CD14-positive monocyte (primary cell): ENCODE results near the gene HSD17B4. TPM values are rescaled to one million over a fixed set of nuclear protein-coding genes. Genes with fewer than 3 reads are reported as not detected.
"Not testable (repeated sequence)": the region's sequence is repeated elsewhere in the genome, so short reads cannot be mapped to it uniquely, and the experiment has no call there.

Experiments used
- DNase-seq, 3 donors: peaks; one replicate each; pipeline ENCODE4 v3.0.0-alpha.2; 2011 to 2022
- H2AFZ ChIP-seq: 2 replicates; pipeline ENCODE4 v1.6.0; 2012; ENCODE audit warnings: mild to moderate bottlenecking, low read depth, low read length, inconsistent platforms; ENCODE audit not compliant: insufficient read depth, poor library complexity, severe bottlenecking
- H3K27ac ChIP-seq, 2 donors: 1 replicate in 1 of 2; 2 replicates in 1 of 2; pipeline ENCODE4 v1.5.1; 2012 to 2013; ENCODE audit warnings: low read length in 2 of 2, control low read depth in 1 of 2, inconsistent platforms in 1 of 2, low read depth in 1 of 2, mild to moderate bottlenecking in 1 of 2
- H3K27me3 ChIP-seq, 2 donors: one replicate each; pipeline versions ENCODE4 v1.6.0 to v1.6.1; 2011 to 2013; ENCODE audit warnings: low read length in 2 of 2; ENCODE audit not compliant: control insufficient read depth in 2 of 2, insufficient read depth in 2 of 2
- H3K36me3 ChIP-seq, 2 donors: replicated peaks in 1 of 2; 1 replicate in 1 of 2; 2 replicates in 1 of 2; pipeline versions ENCODE4 v1.5.1 to v1.6.1; 2012 to 2013; ENCODE audit warnings: low read length in 2 of 2, control low read depth in 1 of 2, inconsistent platforms in 1 of 2, mild to moderate bottlenecking in 1 of 2; ENCODE audit not compliant: insufficient read depth in 2 of 2, control insufficient read depth in 1 of 2
- H3K4me1 ChIP-seq, 2 donors: 1 replicate in 1 of 2; 2 replicates in 1 of 2; pipeline versions ENCODE4 v1.5.1 to v1.6.1; 2012 to 2013; ENCODE audit warnings: low read length in 2 of 2, control low read depth in 1 of 2, inconsistent platforms in 1 of 2, mild to moderate bottlenecking in 1 of 2, moderate library complexity in 1 of 2; ENCODE audit not compliant: insufficient read depth in 2 of 2, control insufficient read depth in 1 of 2
- H3K4me2 ChIP-seq: replicated peaks from 2 replicates; pipeline ENCODE3; 2012; ENCODE audit warnings: low read length, moderate library complexity, mild to moderate bottlenecking; ENCODE audit not compliant: poor library complexity, severe bottlenecking; ENCODE audit errors: extremely low read depth
- H3K4me3 ChIP-seq, 3 experiments: fragments of 200-600 bp in 1 of 3; sonication (generic) in 1 of 3; replicated peaks in 1 of 3; 1 replicate in 2 of 3; 2 replicates in 1 of 3; pipeline ENCODE4 v1.5.1; 2011 to 2013; ENCODE audit warnings: low read length in 3 of 3, mild to moderate bottlenecking in 3 of 3, control low read depth in 2 of 3, low read depth in 2 of 3, inconsistent platforms in 1 of 3, moderate library complexity in 1 of 3
- H3K79me2 ChIP-seq: 2 replicates; pipeline ENCODE4 v1.6.0; 2012; ENCODE audit warnings: mild to moderate bottlenecking, control low read depth, inconsistent platforms, low read length, moderate library complexity; ENCODE audit not compliant: insufficient read depth
- H3K9ac ChIP-seq: 2 replicates; pipeline ENCODE4 v1.6.0; 2017; ENCODE audit warnings: low read length, mild to moderate bottlenecking; ENCODE audit not compliant: insufficient read depth, poor library complexity, severe bottlenecking
- H3K9me3 ChIP-seq, 2 donors: replicated peaks in 1 of 2; 1 replicate in 1 of 2; 2 replicates in 1 of 2; pipeline versions ENCODE4 v1.5.1 to v1.6.1; 2012 to 2013; ENCODE audit warnings: low read length in 2 of 2, control low read depth in 1 of 2; ENCODE audit not compliant: control insufficient read depth in 1 of 2, insufficient read depth in 1 of 2
- H4K20me1 ChIP-seq: 2 replicates; pipeline ENCODE4 v1.6.0; 2012; ENCODE audit warnings: mild to moderate bottlenecking, low read length, control low read depth, moderate library complexity; ENCODE audit not compliant: insufficient read depth
- H3K27ac Mint-ChIP-seq, 7 donors: one replicate each; pipeline ENCODE4 v1.8.0; 2020; ENCODE audit warnings: mild to moderate bottlenecking in 7 of 7, mixed read lengths in 7 of 7, moderate library complexity in 6 of 7, inconsistent platforms in 2 of 7
- H3K27me3 Mint-ChIP-seq, 3 donors: one replicate each; pipeline ENCODE4 v1.8.0; 2021 to 2022; ENCODE audit warnings: low read depth in 3 of 3, mild to moderate bottlenecking in 3 of 3, mixed read lengths in 3 of 3, moderate library complexity in 3 of 3, inconsistent platforms in 1 of 3
- H3K36me3 Mint-ChIP-seq, 2 donors: one replicate each; pipeline ENCODE4 v1.8.0; 2020; ENCODE audit warnings: mixed read lengths in 2 of 2, inconsistent platforms in 1 of 2, mild to moderate bottlenecking in 1 of 2
- H3K4me1 Mint-ChIP-seq: one replicate; pipeline ENCODE4 v1.8.0; 2020; ENCODE audit warnings: mild to moderate bottlenecking, mixed read lengths
- H3K4me3 Mint-ChIP-seq, 2 donors: one replicate each; pipeline ENCODE4 v1.8.0; 2020; ENCODE audit warnings: mild to moderate bottlenecking in 2 of 2, mixed read lengths in 2 of 2, moderate library complexity in 1 of 2
- H3K9me3 Mint-ChIP-seq, 7 donors: one replicate each; pipeline ENCODE4 v1.8.0; 2020 to 2022; ENCODE audit warnings: mixed read lengths in 7 of 7, mild to moderate bottlenecking in 6 of 7, moderate library complexity in 6 of 7, inconsistent platforms in 2 of 7
- WGBS: methylation state at CpG from one replicate; pipeline ENCODE4 v1.1.5; 2013; ENCODE audit warnings: missing lambda C conversion rate; ENCODE audit not compliant: insufficient coverage; 5-methylcytosine and 5-hydroxymethylcytosine counted together
- intact Hi-C, 2 donors: fragments of 100-400 bp; cut with micrococcal nuclease; formaldehyde crosslinking; loops; one replicate each; pipeline versions ENCODE4 v1.15.0 to v1.15.1; 2023
- polyA plus RNA-seq, 3 donors: library from polyadenylated mRNA; depleted of rRNA in 1 of 3; unstranded in 2 of 3; stranded (reverse) in 1 of 3; fragments of 300-500 nt in 2 of 3; fragments of >200 nt in 1 of 3; fragmentation: Illumina TruSeq in 2 of 3; gene quantifications; 1 replicate in 2 of 3; 2 replicates in 1 of 3; pipeline ENCODE4 v1.2.3, GENCODE V29; 2012 to 2021
- TF ChIP-seq, protein P1 (sequence below): fragments of 200-600 bp; IDR thresholded peaks from one replicate; pipeline ENCODE4 v1.8.0; 2022; ENCODE audit warnings: antibody characterized with exemption, mild to moderate bottlenecking

Gene HSD17B4
- polyA plus RNA-seq, 3 donors: 78.2 to 167 (median 158) TPM

DNA sequence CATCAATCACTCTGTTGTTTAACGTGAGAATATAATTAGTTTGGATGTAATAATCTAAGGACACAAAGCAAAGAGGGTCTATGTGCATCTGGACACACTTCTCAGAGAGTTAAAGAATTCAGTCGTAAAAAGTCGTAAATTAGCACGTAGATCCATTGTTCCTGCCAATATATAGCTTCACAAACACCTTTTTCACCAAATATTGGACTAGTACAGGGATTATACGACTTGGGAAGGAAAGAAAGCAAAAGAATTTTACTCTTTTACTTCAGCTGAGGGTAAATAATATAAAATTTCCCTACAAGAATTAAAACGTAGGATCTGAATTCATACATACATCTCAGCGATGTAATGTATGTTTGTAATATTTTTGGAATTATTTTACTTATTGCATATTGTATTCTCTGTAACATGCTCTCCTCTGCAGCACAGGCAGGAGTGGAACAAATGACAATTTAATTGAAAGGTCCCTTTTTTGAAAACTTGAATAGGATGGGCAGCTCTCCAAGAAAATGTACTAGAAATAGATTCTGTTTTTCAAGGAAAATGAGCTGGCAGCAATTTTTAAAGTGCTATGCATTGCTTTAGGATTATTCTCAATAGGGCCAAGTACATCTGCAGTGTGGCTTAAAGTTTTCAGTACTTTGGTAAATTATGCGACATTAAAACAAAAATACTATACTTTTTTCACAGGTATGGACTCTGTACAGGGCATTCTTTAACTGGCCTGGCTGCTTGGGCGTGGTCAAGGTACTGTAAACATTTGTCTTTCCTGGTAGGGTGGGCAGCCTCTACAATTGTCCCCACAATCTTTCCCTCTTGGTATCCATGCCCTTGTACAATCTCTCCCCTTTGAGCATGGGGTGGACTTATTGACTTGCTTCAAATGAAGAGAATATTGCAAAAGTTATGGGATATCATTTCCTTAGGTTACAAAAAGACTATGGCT, 39.7 kb upstream of the HSD17B4 start:
- peaks cover 0 to 2% (median 1%) of the 10 kb centered on the region in 3 donors for H3K27me3 Mint-ChIP-seq
- intact Hi-C loops: loop anchor here (5.0 to 10.0 kb wide), 4 partner anchors 55 to 428 kb away; partner anchors contain the start of genes DTWD2 (in 1 of the 2) and TNFAIP8 (in 1 of the 2)

DNA sequence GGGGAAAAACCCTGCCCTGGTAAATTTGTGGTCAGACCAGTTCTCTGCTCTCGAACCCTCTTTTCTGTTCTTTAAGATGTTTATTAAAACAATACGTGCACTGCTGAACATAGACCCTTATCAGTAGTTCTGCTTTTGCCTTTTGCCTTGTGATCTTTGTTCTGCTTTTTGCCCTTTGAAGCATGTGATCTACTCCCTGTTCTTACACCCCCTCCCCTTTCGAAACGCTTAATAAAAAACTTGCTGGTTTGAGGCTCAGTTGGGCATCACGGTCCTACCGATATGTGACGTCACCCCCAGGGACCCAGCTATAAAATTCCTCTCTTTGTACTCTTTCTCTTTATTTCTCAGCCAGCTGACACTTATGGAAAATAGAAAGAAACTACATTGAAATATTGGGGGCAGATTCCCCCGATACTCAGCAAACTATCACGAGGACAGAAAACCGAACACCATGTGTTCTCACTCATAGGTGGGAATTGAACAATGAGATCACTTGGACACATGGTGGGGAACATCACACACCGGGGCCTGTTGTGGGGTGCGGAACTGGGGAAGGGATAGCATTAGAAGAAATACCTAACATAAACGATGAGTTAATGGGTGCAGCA, 38.1 kb upstream of the HSD17B4 start:
- WGBS: 60% methylated on average over 5 of the region's 13 CpGs
- H3K36me3 Mint-ChIP-seq, H3K9me3 ChIP-seq, H3K4me2 ChIP-seq, H3K79me2 ChIP-seq, H2AFZ ChIP-seq, H3K9ac ChIP-seq, H3K9me3 Mint-ChIP-seq, H3K36me3 ChIP-seq, H4K20me1 ChIP-seq, H3K27me3 ChIP-seq, H3K27me3 Mint-ChIP-seq: not testable (repeated sequence)
- H3K4me3 Mint-ChIP-seq: peak overlapping the region; percentile 63 to 76
- Histone ChIP-seq H3K27ac (peak overlapping the region in 1 of 2 donors; percentile 65), H3K4me3 (peak overlapping the region in 1 of 3 experiments; percentile 21), H3K4me1 (peaks cover 30 to 40% of the 10 kb centered on the region in 2 donors)
- DNase-seq: peak; percentile 76 to 92 (median 85)
- H3K27ac Mint-ChIP-seq: peak overlapping the region; percentile 88 to 97 (median 95)
- H3K4me1 Mint-ChIP-seq: peaks cover 45% of the 10 kb centered on the region
- intact Hi-C loops: loop anchor here (5.0 to 10.0 kb wide), 4 partner anchors 57 to 429 kb away; partner anchors contain the start of genes DTWD2 (in 1 of the 2) and TNFAIP8 (in 1 of the 2)

More for the DNA sequence above, 39.7 kb upstream of the HSD17B4 start:
- peak overlapping the region; percentile 93 for H3K4me2 ChIP-seq
- H4K20me1 ChIP-seq: no peaks in the 10 kb centered on the region
- H3K36me3 ChIP-seq: no peaks in the 10 kb centered on the region
- WGBS: no CpG with 5 or more reads among the region's 9 CpGs
- H2AFZ ChIP-seq: peak overlapping the region; percentile 98
- TF ChIP-seq, protein P1, sequence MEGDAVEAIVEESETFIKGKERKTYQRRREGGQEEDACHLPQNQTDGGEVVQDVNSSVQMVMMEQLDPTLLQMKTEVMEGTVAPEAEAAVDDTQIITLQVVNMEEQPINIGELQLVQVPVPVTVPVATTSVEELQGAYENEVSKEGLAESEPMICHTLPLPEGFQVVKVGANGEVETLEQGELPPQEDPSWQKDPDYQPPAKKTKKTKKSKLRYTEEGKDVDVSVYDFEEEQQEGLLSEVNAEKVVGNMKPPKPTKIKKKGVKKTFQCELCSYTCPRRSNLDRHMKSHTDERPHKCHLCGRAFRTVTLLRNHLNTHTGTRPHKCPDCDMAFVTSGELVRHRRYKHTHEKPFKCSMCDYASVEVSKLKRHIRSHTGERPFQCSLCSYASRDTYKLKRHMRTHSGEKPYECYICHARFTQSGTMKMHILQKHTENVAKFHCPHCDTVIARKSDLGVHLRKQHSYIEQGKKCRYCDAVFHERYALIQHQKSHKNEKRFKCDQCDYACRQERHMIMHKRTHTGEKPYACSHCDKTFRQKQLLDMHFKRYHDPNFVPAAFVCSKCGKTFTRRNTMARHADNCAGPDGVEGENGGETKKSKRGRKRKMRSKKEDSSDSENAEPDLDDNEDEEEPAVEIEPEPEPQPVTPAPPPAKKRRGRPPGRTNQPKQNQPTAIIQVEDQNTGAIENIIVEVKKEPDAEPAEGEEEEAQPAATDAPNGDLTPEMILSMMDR: peak; percentile 64
- H3K4me3 ChIP-seq: peak overlapping the region in 2 of 3 experiments; percentile 77 to 87
- H3K4me1 Mint-ChIP-seq: peaks cover 32% of the 10 kb centered on the region
- H3K27ac ChIP-seq: peak overlapping the region in 1 of 2 donors; percentile 72
- no peaks in the 10 kb centered on the region for H3K9me3 ChIP-seq
- DNase-seq: no peak
- H3K27ac Mint-ChIP-seq: peak overlapping the region in 2 of 7 donors; percentile 87 to 92
- H3K27me3 ChIP-seq: no peaks in the 10 kb centered on the region
- peak overlapping the region; percentile 58 for H3K9ac ChIP-seq
- no peaks in the 10 kb centered on the region for H3K36me3 Mint-ChIP-seq
- H3K79me2 ChIP-seq: no peaks in the 10 kb centered on the region
- peaks cover 16 to 23% of the 10 kb centered on the region in 2 donors for H3K4me1 ChIP-seq
- peak overlapping the region in 1 of 2 donors; percentile 82 for H3K4me3 Mint-ChIP-seq
- H3K9me3 Mint-ChIP-seq: peaks cover 0 to 4% (median 0%) of the 10 kb centered on the region in 7 donors
